HG02678 (cell line): ENCODE data around the gene SLC22A23.

Experiments
- ATAC-seq: cut with Tn5 transposase; IDR thresholded peaks from one replicate; pipeline ENCODE4 v1.9.1; 2021; ENCODE audit warnings: mild to moderate bottlenecking, moderate library complexity; ENCODE audit not compliant: unreplicated experiment

SLC22A23 gene

GRCh38 chr6:3446184-3446583 is 10.7 kb downstream of the SLC22A23 start:
- ATAC-seq = no peak

- ATAC-seq = no peak
Measured at GRCh38 chr6:3444276-3445088, 12.4 kb downstream of the SLC22A23 start.

GRCh38 chr6:3443221-3443515 is 13.7 kb downstream of the SLC22A23 start:
- ATAC-seq = no peak

- no peak for ATAC-seq
Measured at GRCh38 chr6:3442431-3443220, 14.2 kb downstream of the SLC22A23 start.

GRCh38 chr6:3440911-3441310 is 15.9 kb downstream of the SLC22A23 start:
- ATAC-seq = no peak

- no peak for ATAC-seq
Measured at GRCh38 chr6:3439961-3440360, 16.9 kb downstream of the SLC22A23 start.

- no peak for ATAC-seq
Measured at GRCh38 chr6:3438190-3439167, 18.4 kb downstream of the SLC22A23 start.

- ATAC-seq = no peak
Measured at GRCh38 chr6:3433005-3433404, 23.8 kb downstream of the SLC22A23 start.

- no peak for ATAC-seq
Measured at GRCh38 chr6:3432416-3432815, 24.4 kb downstream of the SLC22A23 start.

GRCh38 chr6:3431994-3432393 is 24.9 kb downstream of the SLC22A23 start:
- ATAC-seq = no peak

GRCh38 chr6:3429211-3429610 is 27.6 kb downstream of the SLC22A23 start:
- no peak for ATAC-seq

GRCh38 chr6:3428700-3429099 is 28.1 kb downstream of the SLC22A23 start:
- no peak for ATAC-seq

- ATAC-seq = no peak
Measured at GRCh38 chr6:3428247-3428646, 28.6 kb downstream of the SLC22A23 start.

GRCh38 chr6:3427687-3428085 is 29.2 kb downstream of the SLC22A23 start:
- ATAC-seq = no peak

- ATAC-seq = no peak
Measured at GRCh38 chr6:3426927-3427686, 29.7 kb downstream of the SLC22A23 start.

- no peak for ATAC-seq
Measured at GRCh38 chr6:3426091-3426926, 30.5 kb downstream of the SLC22A23 start.

- no peak for ATAC-seq
Measured at GRCh38 chr6:3425574-3425973, 31.3 kb downstream of the SLC22A23 start.

- ATAC-seq = no peak
Measured at GRCh38 chr6:3424185-3424927, 32.5 kb downstream of the SLC22A23 start.
